GM18858 (cell line): Measurements from ENCODE around the gene EIF3K.

Source experiments
- ATAC-seq: cut with Tn5 transposase; IDR thresholded peaks from one replicate; pipeline ENCODE4 v1.9.1; 2021; ENCODE audit not compliant: unreplicated experiment

The EIF3K gene

GRCh38 chr19:38648769-38649304 lies 29.8 kb downstream of the EIF3K start:
- ATAC-seq: no peak

- ATAC-seq: no peak
These were observed 30.6 kb downstream of the EIF3K start for GRCh38 chr19:38649305-38650171.

- ATAC-seq: no peak
These were observed 31.3 kb downstream of the EIF3K start for GRCh38 chr19:38650172-38650775.

- no peak for ATAC-seq
These were observed 32.1 kb downstream of the EIF3K start for GRCh38 chr19:38650911-38651584.

GRCh38 chr19:38653028-38653571 lies 34.1 kb downstream of the EIF3K start:
- no peak for ATAC-seq

GRCh38 chr19:38654628-38655055 lies 35.7 kb downstream of the EIF3K start:
- no peak for ATAC-seq

GRCh38 chr19:38655148-38655824 lies 36.3 kb downstream of the EIF3K start:
- no peak for ATAC-seq

- ATAC-seq: no peak
These were observed 37.4 kb downstream of the EIF3K start for GRCh38 chr19:38656171-38656981.

GRCh38 chr19:38657633-38658222 lies 38.7 kb downstream of the EIF3K start:
- ATAC-seq: no peak

- no peak for ATAC-seq
These were observed 39.7 kb downstream of the EIF3K start for GRCh38 chr19:38658462-38659306.

- ATAC-seq: no peak
These were observed 41.7 kb downstream of the EIF3K start for GRCh38 chr19:38660724-38661123.

- ATAC-seq: no peak
These were observed 42.1 kb downstream of the EIF3K start for GRCh38 chr19:38661136-38661535.

- no peak for ATAC-seq
These were observed 43.0 kb downstream of the EIF3K start for GRCh38 chr19:38661996-38662395.

- no peak for ATAC-seq
These were observed 43.7 kb downstream of the EIF3K start for GRCh38 chr19:38662537-38663155.

- ATAC-seq: no peak
These were observed 44.2 kb downstream of the EIF3K start for GRCh38 chr19:38663156-38663651.

GRCh38 chr19:38663957-38664502 lies 45.0 kb downstream of the EIF3K start:
- ATAC-seq: no peak

GRCh38 chr19:38664503-38665211 lies 45.7 kb downstream of the EIF3K start:
- no peak for ATAC-seq
